GM12892 (cell line): ENCODE results near the gene TTLL5.

ENCODE experiments used
- POLR2A ChIP-seq: IDR thresholded peaks from 2 replicates; pipeline ENCODE4 v1.6.1; 2011; ENCODE audit warnings: low read depth, low read length, control low read depth
- POLR2AphosphoS5 ChIP-seq: IDR thresholded peaks from 2 replicates; pipeline ENCODE4 v1.6.1; 2011; ENCODE audit warnings: low read depth, low read length, control low read depth

DNA sequence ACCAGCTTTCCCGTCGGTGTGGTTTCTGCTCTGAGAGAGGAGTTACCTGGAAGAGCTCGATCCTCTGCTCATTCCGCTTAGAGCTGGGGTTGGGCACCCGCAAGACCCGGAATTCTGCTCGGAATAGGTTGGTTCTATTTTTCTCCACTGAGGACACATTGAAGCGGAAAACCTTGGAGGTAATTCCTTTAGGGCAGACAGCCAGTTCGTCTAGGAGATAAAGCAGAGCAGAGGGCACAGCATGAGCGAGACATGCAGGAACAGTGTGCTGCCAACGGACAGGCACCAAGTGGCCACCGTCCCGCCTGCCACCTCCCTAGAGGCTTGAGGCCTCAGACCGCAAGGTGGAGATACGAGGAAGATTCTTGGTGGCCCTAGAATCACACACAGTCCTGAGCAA is 310.5 kb downstream of the TTLL5 start:
- no peak for TF ChIP-seq POLR2A
- TF ChIP-seq POLR2AphosphoS5: no peak
